Measurements from ENCODE around the gene ZNF497.
"Not testable (repeated sequence)": the region's sequence is repeated elsewhere in the genome, so short reads cannot be mapped to it uniquely, and the experiment has no call there.

ZNF497 gene

DNA sequence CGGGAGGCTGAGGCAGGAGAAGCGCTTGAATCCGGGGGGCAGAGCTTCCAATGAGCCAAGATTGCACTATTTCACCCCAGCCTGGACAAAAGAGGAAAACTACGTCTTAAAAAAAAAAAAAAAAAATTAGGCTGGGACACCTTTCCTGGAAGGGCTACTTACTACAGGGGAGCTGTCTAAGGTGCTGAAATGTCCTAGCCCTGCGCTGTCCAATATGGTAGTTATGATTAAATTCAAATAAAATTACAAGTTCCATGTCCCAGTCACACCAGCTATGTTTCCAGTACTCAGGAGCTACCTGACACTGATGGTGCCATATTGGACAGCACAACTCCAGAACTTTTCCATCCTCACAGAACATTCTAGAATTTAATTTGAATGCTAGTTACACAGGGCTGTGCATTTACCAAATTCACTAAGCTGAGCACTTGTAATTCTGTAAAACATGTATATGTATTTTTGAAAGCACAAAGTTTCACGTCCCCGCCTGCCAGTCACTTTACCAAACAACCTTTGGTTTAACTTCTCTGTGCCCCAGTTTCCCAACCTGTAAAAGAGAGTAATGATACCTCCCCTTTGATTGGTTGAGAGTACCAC lies 45.0 kb downstream of the ZNF497 start:
- H3K4me3 ChIP-seq (ENCODE audit: control insufficient read depth, low read depth, low read length) = no peak overlapping the region
- DNase-seq (ENCODE audit: low read depth) = peak; percentile 54
- TF ChIP-seq, protein P1, sequence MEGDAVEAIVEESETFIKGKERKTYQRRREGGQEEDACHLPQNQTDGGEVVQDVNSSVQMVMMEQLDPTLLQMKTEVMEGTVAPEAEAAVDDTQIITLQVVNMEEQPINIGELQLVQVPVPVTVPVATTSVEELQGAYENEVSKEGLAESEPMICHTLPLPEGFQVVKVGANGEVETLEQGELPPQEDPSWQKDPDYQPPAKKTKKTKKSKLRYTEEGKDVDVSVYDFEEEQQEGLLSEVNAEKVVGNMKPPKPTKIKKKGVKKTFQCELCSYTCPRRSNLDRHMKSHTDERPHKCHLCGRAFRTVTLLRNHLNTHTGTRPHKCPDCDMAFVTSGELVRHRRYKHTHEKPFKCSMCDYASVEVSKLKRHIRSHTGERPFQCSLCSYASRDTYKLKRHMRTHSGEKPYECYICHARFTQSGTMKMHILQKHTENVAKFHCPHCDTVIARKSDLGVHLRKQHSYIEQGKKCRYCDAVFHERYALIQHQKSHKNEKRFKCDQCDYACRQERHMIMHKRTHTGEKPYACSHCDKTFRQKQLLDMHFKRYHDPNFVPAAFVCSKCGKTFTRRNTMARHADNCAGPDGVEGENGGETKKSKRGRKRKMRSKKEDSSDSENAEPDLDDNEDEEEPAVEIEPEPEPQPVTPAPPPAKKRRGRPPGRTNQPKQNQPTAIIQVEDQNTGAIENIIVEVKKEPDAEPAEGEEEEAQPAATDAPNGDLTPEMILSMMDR (conservative IDR thresholded peaks at IDR 0.05; ENCODE audit: control insufficient read depth, insufficient read depth, low read depth, low read length) = no peak

GRCh38 chr19:58315580-58315979 lies 47.0 kb downstream of the ZNF497 start:
- TF ChIP-seq, protein P1 (conservative IDR thresholded peaks at IDR 0.05; ENCODE audit: control insufficient read depth, insufficient read depth, low read depth, low read length) = no peak
- no peak overlapping the region for H3K4me3 ChIP-seq (ENCODE audit: control insufficient read depth, low read depth, low read length)
- no peak for DNase-seq (ENCODE audit: low read depth)

- H3K4me3 ChIP-seq (ENCODE audit: control insufficient read depth, low read depth, low read length) = no peak overlapping the region
- TF ChIP-seq, protein P1 (conservative IDR thresholded peaks at IDR 0.05; ENCODE audit: control insufficient read depth, insufficient read depth, low read depth, low read length) = no peak
- DNase-seq (ENCODE audit: low read depth) = no peak
Observed at GRCh38 chr19:58311345-58311865, 51.1 kb downstream of the ZNF497 start.

DNA sequence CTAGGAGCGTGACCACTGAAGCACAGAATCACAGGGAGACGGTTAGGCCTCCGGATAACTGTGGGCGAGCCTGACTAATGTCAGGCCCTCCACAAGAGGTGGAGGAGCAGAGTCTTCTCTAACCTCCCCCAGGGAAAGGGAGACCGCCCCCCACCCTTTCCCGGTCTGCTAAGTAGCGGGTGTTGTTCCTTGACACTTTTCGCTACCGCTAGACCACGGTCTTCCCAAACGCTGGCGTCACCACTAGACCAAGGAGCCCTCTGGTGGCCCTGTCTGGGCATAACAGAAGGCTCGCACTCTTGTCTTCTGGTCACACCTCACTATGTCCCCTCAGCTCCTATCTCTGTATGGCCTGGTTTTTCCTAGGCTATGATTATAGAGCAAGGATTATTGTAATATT lies 51.9 kb downstream of the ZNF497 start:
- TF ChIP-seq, protein P1 (conservative IDR thresholded peaks at IDR 0.05; ENCODE audit: control insufficient read depth, insufficient read depth, low read depth, low read length) = peak; percentile 20
- H3K4me3 ChIP-seq (ENCODE audit: control insufficient read depth, low read depth, low read length) = not testable (repeated sequence)
- peak; percentile 53 for DNase-seq (ENCODE audit: low read depth)

- H3K4me3 ChIP-seq (ENCODE audit: control insufficient read depth, low read depth, low read length) = no peak overlapping the region
- no peak for DNase-seq (ENCODE audit: low read depth)
- TF ChIP-seq, protein P1 (conservative IDR thresholded peaks at IDR 0.05; ENCODE audit: control insufficient read depth, insufficient read depth, low read depth, low read length) = no peak
Observed at GRCh38 chr19:58307736-58308135, 54.8 kb downstream of the ZNF497 start.

DNA sequence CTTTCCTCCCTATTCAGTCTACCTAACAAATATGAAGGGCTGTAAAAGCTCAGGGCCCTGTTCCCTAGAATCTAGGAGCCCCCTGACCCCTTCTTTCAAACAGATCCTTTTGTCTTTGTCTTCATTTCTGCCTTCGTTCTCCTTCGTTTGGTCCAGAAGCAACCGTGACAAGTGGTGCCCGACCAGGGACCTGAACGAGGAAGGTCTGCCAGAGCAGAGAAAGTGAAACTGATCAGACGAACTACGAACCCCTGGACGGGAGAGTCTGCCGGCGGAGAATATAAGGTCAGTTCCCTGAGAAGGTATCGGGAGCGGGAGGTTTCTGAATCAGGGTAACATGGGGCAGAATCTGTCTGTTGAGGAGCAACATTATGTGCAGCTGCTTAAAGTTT lies 56.6 kb downstream of the ZNF497 start:
- H3K4me3 ChIP-seq (ENCODE audit: control insufficient read depth, low read depth, low read length) = peak overlapping the region; percentile 95
- DNase-seq (ENCODE audit: low read depth) = peak; percentile 14
- TF ChIP-seq, protein P1 (conservative IDR thresholded peaks at IDR 0.05; ENCODE audit: control insufficient read depth, insufficient read depth, low read depth, low read length) = no peak

Data from fibroblast of mammary gland (primary cell).